CD14-positive monocyte (primary cell): Measurements from ENCODE around the gene P2RX2. TPM values are rescaled to one million over a fixed set of nuclear protein-coding genes. Genes with fewer than 3 reads are reported as not detected.

Source experiments
- DNase-seq, 3 donors: peaks; one replicate each; pipeline ENCODE4 v3.0.0-alpha.2; 2011 to 2022
- H2AFZ ChIP-seq: 2 replicates; pipeline ENCODE4 v1.6.0; 2012; ENCODE audit warnings: mild to moderate bottlenecking, low read depth, low read length, inconsistent platforms; ENCODE audit not compliant: insufficient read depth, poor library complexity, severe bottlenecking
- H3K27ac ChIP-seq, 2 donors: 1 replicate in 1 of 2; 2 replicates in 1 of 2; pipeline ENCODE4 v1.5.1; 2012 to 2013; ENCODE audit warnings: low read length in 2 of 2, control low read depth in 1 of 2, inconsistent platforms in 1 of 2, low read depth in 1 of 2, mild to moderate bottlenecking in 1 of 2
- H3K27me3 ChIP-seq, 2 donors: one replicate each; pipeline versions ENCODE4 v1.6.0 to v1.6.1; 2011 to 2013; ENCODE audit warnings: low read length in 2 of 2; ENCODE audit not compliant: control insufficient read depth in 2 of 2, insufficient read depth in 2 of 2
- H3K36me3 ChIP-seq, 2 donors: replicated peaks in 1 of 2; 1 replicate in 1 of 2; 2 replicates in 1 of 2; pipeline versions ENCODE4 v1.5.1 to v1.6.1; 2012 to 2013; ENCODE audit warnings: low read length in 2 of 2, control low read depth in 1 of 2, inconsistent platforms in 1 of 2, mild to moderate bottlenecking in 1 of 2; ENCODE audit not compliant: insufficient read depth in 2 of 2, control insufficient read depth in 1 of 2
- H3K4me1 ChIP-seq, 2 donors: 1 replicate in 1 of 2; 2 replicates in 1 of 2; pipeline versions ENCODE4 v1.5.1 to v1.6.1; 2012 to 2013; ENCODE audit warnings: low read length in 2 of 2, control low read depth in 1 of 2, inconsistent platforms in 1 of 2, mild to moderate bottlenecking in 1 of 2, moderate library complexity in 1 of 2; ENCODE audit not compliant: insufficient read depth in 2 of 2, control insufficient read depth in 1 of 2
- H3K4me2 ChIP-seq: replicated peaks from 2 replicates; pipeline ENCODE3; 2012; ENCODE audit warnings: low read length, moderate library complexity, mild to moderate bottlenecking; ENCODE audit not compliant: poor library complexity, severe bottlenecking; ENCODE audit errors: extremely low read depth
- H3K4me3 ChIP-seq, 3 experiments: fragments of 200-600 bp in 1 of 3; sonication (generic) in 1 of 3; replicated peaks in 1 of 3; 1 replicate in 2 of 3; 2 replicates in 1 of 3; pipeline ENCODE4 v1.5.1; 2011 to 2013; ENCODE audit warnings: low read length in 3 of 3, mild to moderate bottlenecking in 3 of 3, control low read depth in 2 of 3, low read depth in 2 of 3, inconsistent platforms in 1 of 3, moderate library complexity in 1 of 3
- H3K79me2 ChIP-seq: 2 replicates; pipeline ENCODE4 v1.6.0; 2012; ENCODE audit warnings: mild to moderate bottlenecking, control low read depth, inconsistent platforms, low read length, moderate library complexity; ENCODE audit not compliant: insufficient read depth
- H3K9ac ChIP-seq: 2 replicates; pipeline ENCODE4 v1.6.0; 2017; ENCODE audit warnings: low read length, mild to moderate bottlenecking; ENCODE audit not compliant: insufficient read depth, poor library complexity, severe bottlenecking
- H3K9me3 ChIP-seq, 2 donors: replicated peaks in 1 of 2; 1 replicate in 1 of 2; 2 replicates in 1 of 2; pipeline versions ENCODE4 v1.5.1 to v1.6.1; 2012 to 2013; ENCODE audit warnings: low read length in 2 of 2, control low read depth in 1 of 2; ENCODE audit not compliant: control insufficient read depth in 1 of 2, insufficient read depth in 1 of 2
- H4K20me1 ChIP-seq: 2 replicates; pipeline ENCODE4 v1.6.0; 2012; ENCODE audit warnings: mild to moderate bottlenecking, low read length, control low read depth, moderate library complexity; ENCODE audit not compliant: insufficient read depth
- H3K27ac Mint-ChIP-seq, 7 donors: one replicate each; pipeline ENCODE4 v1.8.0; 2020; ENCODE audit warnings: mild to moderate bottlenecking in 7 of 7, mixed read lengths in 7 of 7, moderate library complexity in 6 of 7, inconsistent platforms in 2 of 7
- H3K27me3 Mint-ChIP-seq, 3 donors: one replicate each; pipeline ENCODE4 v1.8.0; 2021 to 2022; ENCODE audit warnings: low read depth in 3 of 3, mild to moderate bottlenecking in 3 of 3, mixed read lengths in 3 of 3, moderate library complexity in 3 of 3, inconsistent platforms in 1 of 3
- H3K36me3 Mint-ChIP-seq, 2 donors: one replicate each; pipeline ENCODE4 v1.8.0; 2020; ENCODE audit warnings: mixed read lengths in 2 of 2, inconsistent platforms in 1 of 2, mild to moderate bottlenecking in 1 of 2
- H3K4me1 Mint-ChIP-seq: one replicate; pipeline ENCODE4 v1.8.0; 2020; ENCODE audit warnings: mild to moderate bottlenecking, mixed read lengths
- H3K4me3 Mint-ChIP-seq, 2 donors: one replicate each; pipeline ENCODE4 v1.8.0; 2020; ENCODE audit warnings: mild to moderate bottlenecking in 2 of 2, mixed read lengths in 2 of 2, moderate library complexity in 1 of 2
- H3K9me3 Mint-ChIP-seq, 7 donors: one replicate each; pipeline ENCODE4 v1.8.0; 2020 to 2022; ENCODE audit warnings: mixed read lengths in 7 of 7, mild to moderate bottlenecking in 6 of 7, moderate library complexity in 6 of 7, inconsistent platforms in 2 of 7
- WGBS: methylation state at CpG from one replicate; pipeline ENCODE4 v1.1.5; 2013; ENCODE audit warnings: missing lambda C conversion rate; ENCODE audit not compliant: insufficient coverage; 5-methylcytosine and 5-hydroxymethylcytosine counted together
- intact Hi-C, 2 donors: fragments of 100-400 bp; cut with micrococcal nuclease; formaldehyde crosslinking; loops; one replicate each; pipeline versions ENCODE4 v1.15.0 to v1.15.1; 2023
- polyA plus RNA-seq, 3 donors: library from polyadenylated mRNA; depleted of rRNA in 1 of 3; unstranded in 2 of 3; stranded (reverse) in 1 of 3; fragments of 300-500 nt in 2 of 3; fragments of >200 nt in 1 of 3; fragmentation: Illumina TruSeq in 2 of 3; gene quantifications; 1 replicate in 2 of 3; 2 replicates in 1 of 3; pipeline ENCODE4 v1.2.3, GENCODE V29; 2012 to 2021
- TF ChIP-seq, protein P1 (sequence below): fragments of 200-600 bp; IDR thresholded peaks from one replicate; pipeline ENCODE4 v1.8.0; 2022; ENCODE audit warnings: antibody characterized with exemption, mild to moderate bottlenecking

The P2RX2 gene
- polyA plus RNA-seq, 3 donors, result not detected

DNA sequence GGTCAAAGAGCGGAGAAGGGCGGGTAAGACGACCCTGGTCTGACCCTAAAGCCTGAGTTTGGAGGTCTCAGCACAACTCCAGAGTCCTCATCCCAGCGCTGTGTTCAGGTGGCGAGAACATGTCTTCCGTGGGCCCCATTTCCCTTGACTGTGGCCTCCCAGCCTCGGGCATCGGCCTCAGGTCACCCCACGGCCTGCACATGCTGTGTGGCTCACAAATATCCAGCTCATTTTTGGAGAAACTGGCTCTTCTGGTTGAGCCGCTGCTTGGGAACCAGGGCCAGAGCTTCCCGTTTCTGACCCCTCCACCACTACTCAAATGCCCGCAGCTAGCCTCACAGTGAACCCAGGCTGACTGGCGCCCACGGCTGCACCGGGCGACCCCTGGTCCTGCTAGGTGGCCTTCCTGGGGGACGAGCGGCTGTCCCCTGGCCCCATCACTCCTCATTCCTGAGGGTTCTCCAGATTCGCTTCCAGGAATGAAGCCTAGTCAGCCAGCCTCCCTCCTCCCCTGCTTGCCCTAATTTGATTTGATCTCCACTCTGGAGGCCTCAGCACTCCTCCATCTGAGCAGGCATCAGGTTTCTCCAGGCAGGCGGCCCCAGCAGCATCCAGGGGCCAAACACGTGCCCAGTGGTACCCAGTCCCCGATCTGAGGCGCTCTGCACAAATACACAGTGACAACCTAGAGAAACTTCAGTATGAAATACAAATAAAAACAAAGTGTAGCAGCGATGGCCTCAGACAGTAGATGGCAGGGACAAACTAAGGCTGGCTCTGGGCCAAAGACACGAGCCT lies 4.7 kb downstream of the P2RX2 start:
- TF ChIP-seq, protein P1, sequence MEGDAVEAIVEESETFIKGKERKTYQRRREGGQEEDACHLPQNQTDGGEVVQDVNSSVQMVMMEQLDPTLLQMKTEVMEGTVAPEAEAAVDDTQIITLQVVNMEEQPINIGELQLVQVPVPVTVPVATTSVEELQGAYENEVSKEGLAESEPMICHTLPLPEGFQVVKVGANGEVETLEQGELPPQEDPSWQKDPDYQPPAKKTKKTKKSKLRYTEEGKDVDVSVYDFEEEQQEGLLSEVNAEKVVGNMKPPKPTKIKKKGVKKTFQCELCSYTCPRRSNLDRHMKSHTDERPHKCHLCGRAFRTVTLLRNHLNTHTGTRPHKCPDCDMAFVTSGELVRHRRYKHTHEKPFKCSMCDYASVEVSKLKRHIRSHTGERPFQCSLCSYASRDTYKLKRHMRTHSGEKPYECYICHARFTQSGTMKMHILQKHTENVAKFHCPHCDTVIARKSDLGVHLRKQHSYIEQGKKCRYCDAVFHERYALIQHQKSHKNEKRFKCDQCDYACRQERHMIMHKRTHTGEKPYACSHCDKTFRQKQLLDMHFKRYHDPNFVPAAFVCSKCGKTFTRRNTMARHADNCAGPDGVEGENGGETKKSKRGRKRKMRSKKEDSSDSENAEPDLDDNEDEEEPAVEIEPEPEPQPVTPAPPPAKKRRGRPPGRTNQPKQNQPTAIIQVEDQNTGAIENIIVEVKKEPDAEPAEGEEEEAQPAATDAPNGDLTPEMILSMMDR, result no peak
- no peak overlapping the region for H3K27ac ChIP-seq
- 85% methylated on average over 20 of the region's 25 CpGs for WGBS

DNA sequence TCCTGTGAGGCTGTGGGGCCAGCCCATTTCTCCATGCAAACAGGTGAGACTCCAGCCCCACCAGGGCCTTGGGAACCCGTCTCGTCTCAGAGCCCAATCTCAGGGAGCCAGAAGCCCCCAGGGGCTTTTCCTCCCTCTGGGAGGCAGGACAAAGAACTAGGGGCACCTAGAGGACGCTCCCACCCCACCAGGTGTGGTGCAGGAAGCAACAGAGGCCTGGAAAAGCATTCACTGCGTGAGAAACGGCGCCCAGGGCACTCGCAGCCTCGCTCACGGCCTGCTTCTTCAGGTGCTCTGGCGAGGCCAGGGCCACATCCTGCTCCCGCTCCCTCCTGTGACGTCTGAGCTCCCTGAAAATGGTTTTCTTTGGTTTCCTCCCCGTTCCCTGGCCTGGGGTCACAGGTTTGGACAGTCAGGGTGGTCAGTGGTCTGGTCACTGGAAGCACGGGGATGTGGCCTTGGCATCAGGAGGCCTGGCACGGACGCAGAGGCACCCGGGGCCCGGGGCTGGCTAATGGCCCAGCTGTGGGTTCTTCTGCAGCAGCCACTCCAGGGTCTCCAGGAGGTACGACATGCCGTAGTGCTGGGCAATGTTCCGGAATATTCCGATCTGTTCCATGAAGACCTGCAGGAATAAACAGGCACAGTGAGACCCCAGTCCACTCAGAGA lies 5.7 kb downstream of the P2RX2 start:
- peaks cover 12 to 29% (median 17%) of the 10 kb centered on the region in 3 donors for H3K27me3 Mint-ChIP-seq
- Histone ChIP-seq H3K4me2 (no peak overlapping the region), H3K4me3 (no peak overlapping the region), H3K27me3 (peaks cover 4 to 20% of the 10 kb centered on the region in 2 donors), H3K9me3 (no peaks in the 10 kb centered on the region), H4K20me1 (no peaks in the 10 kb centered on the region), H3K27ac (no peak overlapping the region), H2AFZ (no peak overlapping the region), H3K4me1 (no peaks in the 10 kb centered on the region), H3K79me2 (no peaks in the 10 kb centered on the region), H3K9ac (no peak overlapping the region), H3K36me3 (peaks cover 23 to 29% of the 10 kb centered on the region in 2 donors)
- TF ChIP-seq, protein P1, result no peak
- WGBS, result 95% methylated on average over 22 of the region's 22 CpGs
- H3K9me3 Mint-ChIP-seq, result peaks cover 0 to 3% (median 0%) of the 10 kb centered on the region in 7 donors
- intact Hi-C loops, result no loop called here
- peaks cover 29 to 42% of the 10 kb centered on the region in 2 donors for H3K36me3 Mint-ChIP-seq
- H3K4me1 Mint-ChIP-seq, result no peaks in the 10 kb centered on the region
- no peak for DNase-seq
- H3K27ac Mint-ChIP-seq, result no peak overlapping the region
- no peak overlapping the region for H3K4me3 Mint-ChIP-seq

More for the DNA sequence above, 4.7 kb downstream of the P2RX2 start:
- Histone ChIP-seq H3K79me2 (no peaks in the 10 kb centered on the region), H2AFZ (no peak overlapping the region), H3K4me1 (no peaks in the 10 kb centered on the region), H4K20me1 (no peaks in the 10 kb centered on the region), H3K9ac (no peak overlapping the region), H3K27me3 (peaks cover 4 to 22% of the 10 kb centered on the region in 2 donors), H3K4me3 (no peak overlapping the region), H3K36me3 (peaks cover 23 to 24% of the 10 kb centered on the region in 2 donors), H3K4me2 (no peak overlapping the region), H3K9me3 (peaks cover 0 to 1% of the 10 kb centered on the region in 2 donors)
- no peak for DNase-seq
- peaks cover 0 to 5% (median under 1%) of the 10 kb centered on the region in 7 donors for H3K9me3 Mint-ChIP-seq
- peaks cover 13 to 34% (median 20%) of the 10 kb centered on the region in 3 donors for H3K27me3 Mint-ChIP-seq
- peaks cover 22 to 34% of the 10 kb centered on the region in 2 donors for H3K36me3 Mint-ChIP-seq
- no peak overlapping the region for H3K27ac Mint-ChIP-seq
- no peaks in the 10 kb centered on the region for H3K4me1 Mint-ChIP-seq
- intact Hi-C loops, result no loop called here
- H3K4me3 Mint-ChIP-seq, result no peak overlapping the region
